Esophagus (tissue), 2 donors: ENCODE results near the gene PACRG. TPM values are rescaled to one million over a fixed set of nuclear protein-coding genes. Genes with fewer than 3 reads are reported as not detected.

Source experiments
- H3K27ac ChIP-seq, 2 donors: one replicate each; pipeline ENCODE4 v1.5.1; 2013; ENCODE audit warnings: low read depth in 2 of 2, mild to moderate bottlenecking in 2 of 2, inconsistent platforms in 1 of 2, low read length in 1 of 2, moderate library complexity in 1 of 2
- H3K27me3 ChIP-seq, 2 donors: one replicate each; pipeline ENCODE4 v1.6.1; 2013; ENCODE audit warnings: low read length in 2 of 2, control low read depth in 1 of 2, mild to moderate bottlenecking in 1 of 2; ENCODE audit not compliant: insufficient read depth in 2 of 2, control insufficient read depth in 1 of 2
- H3K36me3 ChIP-seq, 2 donors: one replicate each; pipeline ENCODE4 v1.6.1; 2013; ENCODE audit warnings: low read length in 1 of 2; ENCODE audit not compliant: control insufficient read depth in 2 of 2, insufficient read depth in 2 of 2
- H3K4me1 ChIP-seq, 2 donors: one replicate each; pipeline ENCODE4 v1.6.1; 2013; ENCODE audit warnings: low read length in 1 of 2; ENCODE audit not compliant: control insufficient read depth in 2 of 2, insufficient read depth in 2 of 2
- H3K4me3 ChIP-seq, 2 donors: one replicate each; pipeline ENCODE4 v1.5.1; 2013; ENCODE audit warnings: low read length in 2 of 2, mild to moderate bottlenecking in 2 of 2, low read depth in 1 of 2, moderate library complexity in 1 of 2
- H3K9me3 ChIP-seq, 2 donors: one replicate each; pipeline ENCODE4 v1.6.1; 2013; ENCODE audit warnings: mild to moderate bottlenecking in 2 of 2, low read depth in 1 of 2, low read length in 1 of 2, moderate library complexity in 1 of 2; ENCODE audit not compliant: control insufficient read depth in 2 of 2, insufficient read depth in 1 of 2
- WGBS, 2 donors: extraction: QIAGEN DNeasy Blood & Tissue Kit; methylation state at CpG; one replicate each; pipeline ENCODE4 v1.1.7; 2013; 5-methylcytosine and 5-hydroxymethylcytosine counted together
- polyA plus RNA-seq, 2 donors: library from polyadenylated mRNA; stranded (reverse); fragments of 200-250 nt; gene quantifications; one replicate each; pipeline ENCODE4 v1.2.3, GENCODE V29; 2013
- donor health status: healthy with polysubstance abuse.
- donor health status: Bipolar disorder and iron deficiency.

PACRG gene
- polyA plus RNA-seq, 2 donors, result 0.39 to 0.44 TPM

DNA sequence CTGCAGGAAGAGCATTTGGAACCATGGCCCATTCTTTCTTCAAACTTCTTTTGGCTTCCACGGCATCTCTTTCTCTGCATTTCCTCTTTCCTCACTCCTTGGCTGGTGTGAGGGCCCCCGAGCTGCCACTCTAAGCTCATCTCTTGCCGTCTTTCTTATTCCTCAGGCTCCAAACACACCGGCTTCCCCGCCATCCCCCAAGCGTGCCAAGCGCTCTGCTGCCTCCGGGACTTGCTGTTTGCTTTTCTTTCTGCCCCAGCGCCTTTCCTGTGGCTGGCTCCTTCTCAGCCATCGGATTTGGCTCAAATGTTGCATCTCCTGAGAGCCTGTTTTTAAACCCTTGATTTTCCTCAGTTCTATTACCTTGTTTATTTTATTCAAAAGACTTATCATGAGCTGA lies 172.7 kb downstream of the PACRG start:
- Histone ChIP-seq H3K36me3 (no peaks in the 10 kb centered on the region), H3K4me3 (no peak overlapping the region), H3K9me3 (no peaks in the 10 kb centered on the region), H3K27me3 (no peaks in the 10 kb centered on the region), H3K4me1 (no peaks in the 10 kb centered on the region), H3K27ac (no peak overlapping the region)
- 92 to 94% methylated on average over 10 of the region's 10 CpGs for WGBS, 2 donors

DNA sequence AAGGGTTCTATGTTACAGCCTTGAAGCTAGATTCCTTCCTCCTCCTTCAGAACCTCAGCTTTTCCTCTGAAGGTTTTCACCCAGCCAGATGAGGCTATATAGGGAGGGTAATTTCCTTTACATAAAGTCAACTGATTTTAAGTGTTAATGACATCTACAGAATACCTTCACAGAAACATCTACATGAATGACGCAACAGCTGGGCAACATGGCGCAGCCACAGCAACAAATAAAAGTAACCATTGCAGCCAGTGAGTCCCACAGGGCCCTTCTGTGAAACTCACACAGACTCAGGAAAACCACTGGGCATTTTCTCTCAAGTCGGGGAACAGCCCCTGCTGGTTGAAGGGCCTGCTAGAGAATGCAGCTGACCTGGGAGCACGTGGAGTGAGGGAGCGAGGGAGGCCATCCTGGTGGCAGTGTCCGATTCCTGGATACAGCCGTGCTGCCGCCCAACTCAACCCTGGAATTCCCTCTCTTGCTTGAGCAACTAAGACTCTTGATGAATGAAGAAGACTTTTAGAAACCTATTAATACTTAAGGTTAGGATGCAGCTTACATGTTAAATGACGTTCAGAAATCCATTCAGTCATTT lies 176.4 kb downstream of the PACRG start:
- Histone ChIP-seq H3K36me3 (no peaks in the 10 kb centered on the region), H3K27ac (no peak overlapping the region), H3K4me1 (no peaks in the 10 kb centered on the region), H3K27me3 (no peaks in the 10 kb centered on the region), H3K4me3 (no peak overlapping the region), H3K9me3 (no peaks in the 10 kb centered on the region)
- WGBS, 2 donors, result 92 to 94% methylated on average over 9 of the region's 9 CpGs

DNA sequence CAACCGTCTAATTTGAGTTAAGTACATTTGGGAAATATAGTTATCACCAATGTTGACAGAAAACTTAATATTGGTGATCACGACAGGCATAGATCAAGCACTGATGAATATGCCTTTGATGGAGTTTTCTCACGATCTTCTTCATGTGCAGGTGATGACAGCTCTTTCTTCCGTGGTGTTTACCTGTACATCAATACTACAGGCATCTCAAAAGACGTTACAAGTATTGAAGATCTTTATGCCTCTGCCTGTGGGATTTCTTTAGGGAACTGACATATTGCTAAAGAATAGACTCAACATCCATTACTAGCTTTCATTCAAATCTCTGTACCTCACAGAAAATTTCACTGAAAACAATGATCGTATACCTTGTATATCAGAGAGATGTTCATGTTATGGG lies 178.7 kb downstream of the PACRG start:
- H3K4me1 ChIP-seq, result no peaks in the 10 kb centered on the region
- no peaks in the 10 kb centered on the region for H3K27me3 ChIP-seq
- H3K36me3 ChIP-seq, result no peaks in the 10 kb centered on the region
- WGBS, 2 donors, result 75 to 78% methylated on average over 6 of the region's 6 CpGs
- no peak overlapping the region for H3K27ac ChIP-seq
- no peaks in the 10 kb centered on the region for H3K9me3 ChIP-seq
- H3K4me3 ChIP-seq, result no peak overlapping the region

DNA sequence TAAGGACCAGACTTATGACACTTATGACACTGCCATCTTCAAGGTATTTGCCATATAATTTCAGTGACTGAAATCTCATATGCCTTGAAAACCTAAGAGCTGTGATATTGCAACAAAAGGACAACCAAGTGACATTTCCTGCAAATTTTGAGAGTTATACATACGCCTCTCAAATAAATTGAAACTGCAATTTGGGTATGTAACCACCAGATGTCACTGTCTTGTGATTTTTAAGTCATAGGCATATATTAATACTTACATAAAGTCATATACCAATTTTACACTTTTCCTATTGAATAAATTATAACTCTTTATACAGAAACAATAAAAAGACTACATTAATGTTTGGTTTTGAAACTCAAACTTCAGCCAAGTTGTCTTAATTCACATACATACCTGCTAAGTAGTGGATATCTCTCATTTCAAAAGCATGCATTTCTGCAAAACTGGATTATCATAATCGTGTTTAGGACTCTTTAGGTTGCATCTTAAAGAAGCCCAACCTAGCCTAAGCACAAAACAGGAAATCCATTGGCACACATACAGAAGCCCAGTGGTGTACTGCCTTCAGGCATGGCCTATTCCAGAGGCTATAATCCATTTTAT lies 180.2 kb downstream of the PACRG start:
- Histone ChIP-seq H3K9me3 (no peaks in the 10 kb centered on the region), H3K4me3 (no peak overlapping the region), H3K27ac (no peak overlapping the region), H3K27me3 (no peaks in the 10 kb centered on the region), H3K4me1 (no peaks in the 10 kb centered on the region), H3K36me3 (no peaks in the 10 kb centered on the region)
- 71 to 73% methylated on average over 2 of the region's 2 CpGs for WGBS, 2 donors

DNA sequence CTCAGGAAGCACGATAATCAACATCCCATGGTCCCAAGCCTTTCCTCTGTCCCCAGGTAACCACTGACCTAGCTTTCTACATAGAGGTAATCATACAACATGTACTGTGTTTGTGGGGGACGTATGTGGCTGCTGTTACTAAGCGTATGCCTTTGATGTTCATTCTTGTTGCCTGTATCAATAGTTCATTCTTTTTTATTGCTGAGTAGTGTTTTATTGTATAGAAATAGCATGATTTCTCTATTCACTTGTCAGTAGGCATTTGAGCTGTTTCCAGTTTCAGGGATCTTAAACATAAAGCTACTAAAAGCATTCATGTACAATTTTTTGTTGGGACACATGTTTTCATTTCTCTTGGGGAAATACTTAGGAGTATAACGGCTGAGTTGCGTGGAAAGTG lies 185.4 kb downstream of the PACRG start:
- no peaks in the 10 kb centered on the region for H3K27me3 ChIP-seq
- 89 to 90% methylated on average over 5 of the region's 5 CpGs for WGBS, 2 donors
- H3K4me3 ChIP-seq, result no peak overlapping the region
- H3K9me3 ChIP-seq, result no peaks in the 10 kb centered on the region
- H3K27ac ChIP-seq, result no peak overlapping the region
- no peaks in the 10 kb centered on the region for H3K36me3 ChIP-seq
- H3K4me1 ChIP-seq, result no peaks in the 10 kb centered on the region

DNA sequence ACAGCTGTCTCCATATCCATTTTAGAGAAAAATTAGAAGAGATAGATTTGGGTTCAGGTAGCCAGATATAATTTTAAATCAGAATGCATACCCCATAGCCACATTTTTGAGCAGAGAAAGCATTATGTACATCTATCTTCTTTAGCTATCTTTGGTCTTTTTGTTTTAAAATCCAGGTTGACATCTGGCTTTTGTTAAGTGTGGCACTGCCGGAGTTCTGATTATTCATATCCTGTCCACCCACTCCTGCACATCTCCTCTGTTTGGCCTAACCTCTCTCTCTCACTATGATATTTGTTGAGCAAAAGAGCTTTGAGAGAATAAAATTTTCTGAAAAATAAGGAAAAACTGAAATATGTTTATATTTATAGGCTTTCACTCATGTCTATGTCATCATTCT lies 189.7 kb downstream of the PACRG start:
- no peak overlapping the region for H3K27ac ChIP-seq
- no peaks in the 10 kb centered on the region for H3K4me1 ChIP-seq
- no peak overlapping the region for H3K4me3 ChIP-seq
- no peaks in the 10 kb centered on the region for H3K27me3 ChIP-seq
- no peaks in the 10 kb centered on the region for H3K36me3 ChIP-seq
- no peaks in the 10 kb centered on the region for H3K9me3 ChIP-seq
- WGBS, 2 donors, result 48 to 63% methylated on average over 1 of the region's 1 CpG

DNA sequence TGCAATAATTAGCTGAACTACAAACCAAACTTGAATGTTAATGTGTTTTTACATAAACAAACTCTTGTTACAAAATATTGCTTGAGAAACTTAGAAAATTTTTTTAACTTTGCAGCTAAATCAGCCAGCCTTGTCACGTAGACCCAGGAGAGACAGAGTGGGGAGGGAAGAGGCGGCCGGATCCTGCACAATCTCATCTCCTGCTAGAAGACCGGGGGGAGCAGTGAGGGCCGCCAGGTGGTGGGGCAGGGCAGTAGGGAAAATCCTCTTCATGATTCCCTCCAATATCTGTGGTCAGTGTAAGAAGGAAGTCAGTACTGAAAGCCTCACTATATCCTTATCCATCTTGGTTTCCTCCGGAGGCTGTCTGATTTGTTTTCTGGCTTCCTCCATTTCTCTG lies 193.3 kb downstream of the PACRG start:
- Histone ChIP-seq H3K27ac (no peak overlapping the region), H3K4me3 (no peak overlapping the region), H3K36me3 (no peaks in the 10 kb centered on the region), H3K4me1 (no peaks in the 10 kb centered on the region), H3K27me3 (no peaks in the 10 kb centered on the region), H3K9me3 (no peaks in the 10 kb centered on the region)
- WGBS, 2 donors, result 59% methylated on average over 6 of the region's 6 CpGs

DNA sequence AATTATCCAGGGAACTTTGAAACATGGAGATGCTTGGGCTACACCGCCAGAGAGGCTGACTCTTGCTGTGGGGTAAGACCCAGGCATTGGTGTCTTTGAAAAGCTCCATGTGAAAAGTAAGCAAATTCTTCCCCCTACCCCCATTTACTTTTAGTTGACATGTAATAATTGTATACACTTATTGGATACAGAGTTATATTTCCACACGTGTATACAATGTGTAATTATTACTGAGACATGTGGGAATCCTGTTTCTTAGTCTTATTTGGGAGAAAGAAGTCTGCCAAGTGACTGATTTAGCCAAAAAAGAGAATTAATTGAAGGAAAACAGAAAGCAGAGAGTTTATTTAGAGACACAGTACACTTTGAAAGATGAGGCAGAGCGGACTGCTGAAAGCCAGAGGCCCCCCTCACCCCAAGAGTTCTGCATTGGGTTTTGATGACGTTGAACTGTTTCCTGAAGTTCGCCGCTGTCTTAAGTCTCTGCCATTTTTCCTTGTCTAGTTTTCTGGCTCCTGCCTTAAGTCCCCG lies 193.8 kb downstream of the PACRG start:
- Histone ChIP-seq H3K27me3 (no peaks in the 10 kb centered on the region), H3K9me3 (no peaks in the 10 kb centered on the region), H3K27ac (no peak overlapping the region), H3K4me3 (no peak overlapping the region), H3K36me3 (no peaks in the 10 kb centered on the region), H3K4me1 (no peaks in the 10 kb centered on the region)
- 63 to 65% methylated on average over 7 of the region's 7 CpGs for WGBS, 2 donors

DNA sequence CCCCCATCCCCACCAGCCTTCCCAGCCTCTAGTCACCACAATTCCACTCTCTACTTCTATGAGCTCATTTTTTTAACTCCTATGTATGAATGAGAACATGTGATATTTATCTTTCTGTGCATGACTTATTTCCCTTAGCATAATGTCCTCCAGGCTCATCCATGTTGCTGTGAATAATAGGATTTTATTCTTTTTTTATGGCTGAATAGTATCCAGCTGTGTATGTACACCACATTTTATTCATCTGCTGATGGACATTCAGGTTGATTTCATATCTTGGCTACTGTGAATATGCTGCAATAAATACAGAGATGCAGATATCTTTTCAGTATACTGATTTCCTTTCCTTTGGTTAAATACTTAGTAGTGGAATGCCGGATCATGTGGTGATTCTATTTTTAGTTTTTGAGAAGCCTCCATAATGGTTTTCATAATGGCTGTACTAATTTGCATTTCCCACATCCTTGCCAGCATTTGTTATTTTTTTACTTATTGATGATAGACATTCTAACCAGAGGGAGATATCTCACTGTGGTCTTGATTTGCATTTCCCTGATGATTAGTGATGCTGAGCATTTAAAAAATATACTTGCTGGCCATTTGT lies 194.9 kb downstream of the PACRG start:
- no peaks in the 10 kb centered on the region for H3K4me1 ChIP-seq
- H3K9me3 ChIP-seq, result no peaks in the 10 kb centered on the region
- H3K36me3 ChIP-seq, result no peaks in the 10 kb centered on the region
- no peak overlapping the region for H3K4me3 ChIP-seq
- no peak overlapping the region for H3K27ac ChIP-seq
- 69 to 82% methylated on average over 1 of the region's 1 CpG for WGBS, 2 donors
- H3K27me3 ChIP-seq, result no peaks in the 10 kb centered on the region

DNA sequence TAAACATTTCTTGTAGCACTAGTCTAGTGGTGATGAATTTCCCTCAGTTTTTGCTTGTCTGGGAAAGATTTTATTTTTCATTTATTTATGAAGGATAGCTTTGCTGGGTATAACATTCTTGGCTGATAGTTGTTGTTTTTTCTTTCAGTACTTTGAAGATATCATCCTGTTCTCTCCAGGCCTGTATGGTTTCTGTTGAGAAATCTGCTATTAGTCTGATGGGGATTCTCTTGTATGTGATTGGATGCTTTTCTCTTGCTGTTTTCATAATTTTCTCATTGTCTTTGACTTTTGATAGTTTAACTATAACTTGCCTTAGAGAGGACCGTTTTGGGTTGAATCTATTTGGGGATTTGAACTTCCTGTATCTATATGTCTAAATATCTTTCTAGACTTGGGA lies 207.1 kb downstream of the PACRG start:
- no peaks in the 10 kb centered on the region for H3K4me1 ChIP-seq
- no peaks in the 10 kb centered on the region for H3K27me3 ChIP-seq
- H3K4me3 ChIP-seq, result no peak overlapping the region
- no peak overlapping the region for H3K27ac ChIP-seq
- WGBS, 2 donors, result 53 to 70% methylated on average over 1 of the region's 1 CpG
- H3K9me3 ChIP-seq, result no peaks in the 10 kb centered on the region
- H3K36me3 ChIP-seq, result no peaks in the 10 kb centered on the region
